GM23338 (cell line): Measurements from ENCODE around the gene TMEM101. TPM values are rescaled to one million over a fixed set of nuclear protein-coding genes. Genes with fewer than 3 reads are reported as not detected.

ENCODE experiments used
- ATAC-seq: fragments of 200-7000 bp; cut with Tn5 transposase; 3 replicates; pipeline ENCODE4 v1.9.1; 2020
- DNase-seq: peaks from one replicate; pipeline ENCODE4 v3.0.0-alpha.2; 2015; ENCODE audit warnings: low spot score
- H2AFZ ChIP-seq: fragments of 200-600 bp; sonication (generic); 2 replicates; pipeline ENCODE4 v1.8.0; 2016; ENCODE audit warnings: antibody characterized with exemption, mild to moderate bottlenecking, moderate library complexity
- H3F3A ChIP-seq: fragments of 200-600 bp; sonication (generic); replicated peaks from 2 replicates; pipeline ENCODE4 v1.8.0; 2017; ENCODE audit warnings: antibody characterized with exemption, mixed run types, low read depth
- H3K27ac ChIP-seq: fragments of 200-600 bp; sonication (generic); 2 replicates; pipeline ENCODE4 v1.6.1; 2016; ENCODE audit warnings: low read depth
- H3K27me3 ChIP-seq: fragments of 200-600 bp; sonication (generic); 2 replicates; pipeline ENCODE4 v1.8.0; 2016; ENCODE audit warnings: mild to moderate bottlenecking, mixed run types, moderate library complexity; ENCODE audit not compliant: insufficient read depth
- H3K36me3 ChIP-seq: fragments of 200-600 bp; sonication (generic); 2 replicates; pipeline ENCODE4 v1.8.0; 2016; ENCODE audit warnings: mild to moderate bottlenecking; ENCODE audit not compliant: insufficient read depth
- H3K4me1 ChIP-seq: fragments of 200-600 bp; sonication (generic); 2 replicates; pipeline ENCODE4 v1.8.0; 2016; ENCODE audit warnings: mild to moderate bottlenecking, moderate library complexity; ENCODE audit not compliant: insufficient read depth
- H3K4me2 ChIP-seq: fragments of 200-600 bp; sonication (generic); 2 replicates; pipeline ENCODE4 v1.7.1; 2017; ENCODE audit warnings: mixed run types
- H3K4me3 ChIP-seq: fragments of 200-600 bp; sonication (generic); 2 replicates; pipeline ENCODE4 v1.6.1; 2016; ENCODE audit warnings: mixed run types
- H3K79me2 ChIP-seq: fragments of 200-600 bp; sonication (generic); replicated peaks from 2 replicates; pipeline ENCODE4 v1.8.0; 2017; ENCODE audit warnings: mild to moderate bottlenecking; ENCODE audit not compliant: insufficient read depth
- H3K9me2 ChIP-seq: fragments of 200-600 bp; sonication (generic); 2 replicates; pipeline ENCODE4 v1.8.0; 2017; ENCODE audit not compliant: insufficient read depth
- H4K20me1 ChIP-seq: fragments of 200-600 bp; sonication (generic); replicated peaks from 2 replicates; pipeline ENCODE4 v1.8.0; 2017; ENCODE audit warnings: mild to moderate bottlenecking; ENCODE audit not compliant: insufficient read depth
- H3K27ac Mint-ChIP-seq: 2 replicates; pipeline ENCODE4 v1.8.0; 2020; ENCODE audit warnings: inconsistent platforms, mild to moderate bottlenecking, moderate library complexity, mixed read lengths
- H3K27me3 Mint-ChIP-seq: 3 replicates; pipeline ENCODE4 v1.8.0; 2022; ENCODE audit warnings: low read depth, mild to moderate bottlenecking, moderate library complexity, mixed read lengths, inconsistent platforms; ENCODE audit not compliant: insufficient read depth, poor library complexity
- H3K36me3 Mint-ChIP-seq: 3 replicates; pipeline ENCODE4 v1.8.0; 2021; ENCODE audit warnings: low read depth, mild to moderate bottlenecking, inconsistent platforms, moderate library complexity, mixed read lengths
- H3K4me1 Mint-ChIP-seq: 3 replicates; pipeline ENCODE4 v1.8.0; 2020; ENCODE audit warnings: mild to moderate bottlenecking, inconsistent platforms, mixed read lengths
- H3K4me3 Mint-ChIP-seq: 3 replicates; pipeline ENCODE4 v1.8.0; 2021; ENCODE audit warnings: moderate library complexity, mild to moderate bottlenecking, inconsistent platforms, mixed read lengths
- H3K9me3 Mint-ChIP-seq: 3 replicates; pipeline ENCODE4 v1.8.0; 2020; ENCODE audit warnings: moderate library complexity, mild to moderate bottlenecking, inconsistent platforms, mixed read lengths
- CREB1 ChIP-seq: fragments of 250-450 bp; sonication (Bioruptor Pico); IDR thresholded peaks from 2 replicates; pipeline ENCODE4 v1.5.0; 2020; ENCODE audit warnings: low read depth, mild to moderate bottlenecking, moderate library complexity
- ETS1 ChIP-seq: IDR thresholded peaks from 2 replicates; pipeline ENCODE4 v1.6.1; 2016; ENCODE audit warnings: antibody characterized with exemption
- EZH2 ChIP-seq: fragments of 200-600 bp; sonication (generic); IDR thresholded peaks from one replicate; pipeline ENCODE4 v1.8.0; 2017; ENCODE audit warnings: antibody characterized with exemption, mild to moderate bottlenecking, low read depth; ENCODE audit not compliant: unreplicated experiment
- JUNB ChIP-seq: IDR thresholded peaks from one replicate; pipeline ENCODE4 v1.6.1; 2016; ENCODE audit warnings: antibody characterized with exemption; ENCODE audit not compliant: unreplicated experiment
- NANOG ChIP-seq: IDR thresholded peaks from 2 replicates; pipeline ENCODE4 v1.6.1; 2016; ENCODE audit warnings: antibody characterized with exemption, borderline replicate concordance
- POLR2AphosphoS5 ChIP-seq: IDR thresholded peaks from 2 replicates; pipeline ENCODE4 v1.6.1; 2016; ENCODE audit warnings: antibody characterized with exemption, low read depth
- REST ChIP-seq: IDR thresholded peaks from one replicate; pipeline ENCODE4 v1.6.1; 2018; ENCODE audit warnings: antibody characterized with exemption; ENCODE audit not compliant: unreplicated experiment
- STAT1 ChIP-seq: IDR thresholded peaks from one replicate; pipeline ENCODE4 v1.6.1; 2016; ENCODE audit warnings: antibody characterized with exemption; ENCODE audit not compliant: unreplicated experiment
- ZNF114 ChIP-seq: fragments of 250-450 bp; sonication (Bioruptor Pico); IDR thresholded peaks from 2 replicates; pipeline ENCODE4 v1.5.0; 2020; ENCODE audit warnings: mild to moderate bottlenecking, moderate library complexity
- polyA plus RNA-seq: library from polyadenylated mRNA; unstranded; fragments of >200 nt; fragmentation: Nextera tagmentation; extraction: Ambion mirVana; gene quantifications from 2 replicates; pipeline ENCODE4 v1.2.1, GENCODE V29; 2016
- total RNA-seq: library from RNA; depleted of rRNA; stranded (reverse); fragments of >200 nt; shearing (Covaris generic); gene quantifications from 2 replicates; pipeline ENCODE4 v1.2.3, GENCODE V29; 2014

The TMEM101 gene
- total and polyA plus RNA-seq, 2 experiments from 2014 or later, result 15.9 to 31.6 TPM

GRCh38 chr17:43979011-43979410 is 35.8 kb downstream of the TMEM101 start:
- Mint-ChIP-seq H3K27ac (no peak overlapping the region), H3K4me3 (no peak overlapping the region), H3K9me3 (no peaks in the 10 kb centered on the region), H3K27me3 (peaks cover 18% of the 10 kb centered on the region), H3K36me3 (no peaks in the 10 kb centered on the region), H3K4me1 (no peaks in the 10 kb centered on the region)
- no peak for ATAC-seq
- no peak overlapping the region for H3K4me3 ChIP-seq
- H3K9me2 ChIP-seq, result no peaks in the 10 kb centered on the region
- H3K27ac ChIP-seq, result no peak overlapping the region
- H3F3A ChIP-seq, result 0 out of 2 replicates have a peak, but pooled peaks cover 3% of the 10 kb centered on the region
- TF ChIP-seq REST (no peak), ETS1 (no peak), POLR2AphosphoS5 (no peak)
- H3K4me2 ChIP-seq, result no peak overlapping the region
- no peak overlapping the region for H2AFZ ChIP-seq
- no peaks in the 10 kb centered on the region for H3K36me3 ChIP-seq
- H3K27me3 ChIP-seq, result peaks cover 24% of the 10 kb centered on the region
- no peak for DNase-seq
- no peaks in the 10 kb centered on the region for H4K20me1 ChIP-seq
- no peaks in the 10 kb centered on the region for H3K79me2 ChIP-seq
- H3K4me1 ChIP-seq, result no peaks in the 10 kb centered on the region; the same call in 1 of the 2 replicates

GRCh38 chr17:43978078-43978477 is 36.7 kb downstream of the TMEM101 start:
- Mint-ChIP-seq H3K4me1 (no peaks in the 10 kb centered on the region), H3K36me3 (no peaks in the 10 kb centered on the region), H3K9me3 (no peaks in the 10 kb centered on the region), H3K27ac (no peak overlapping the region), H3K4me3 (no peak overlapping the region), H3K27me3 (peaks cover 12% of the 10 kb centered on the region)
- Histone ChIP-seq H4K20me1 (no peaks in the 10 kb centered on the region), H2AFZ (no peak overlapping the region), H3K4me1 (no peaks in the 10 kb centered on the region; the same call in 1 of the 2 replicates), H3K79me2 (no peaks in the 10 kb centered on the region), H3K9me2 (no peaks in the 10 kb centered on the region), H3K4me2 (no peak overlapping the region), H3K27ac (no peak overlapping the region), H3K4me3 (no peak overlapping the region), H3K36me3 (no peaks in the 10 kb centered on the region), H3F3A (0 out of 2 replicates have a peak, but pooled peaks cover 3% of the 10 kb centered on the region), H3K27me3 (peaks cover 15% of the 10 kb centered on the region)
- TF ChIP-seq STAT1, result no peak
- TF ChIP-seq EZH2, result no peak
- no peak for TF ChIP-seq NANOG
- TF ChIP-seq JUNB, result no peak
- TF ChIP-seq ETS1, result no peak
- no peak for TF ChIP-seq CREB1 (CRISPR knock-in tag)
- TF ChIP-seq ZNF114 (CRISPR knock-in tag), result no peak
- TF ChIP-seq REST, result no peak
- TF ChIP-seq POLR2AphosphoS5, result no peak
- DNase-seq, result no peak
- no peak for ATAC-seq
